Ectodermal cell (in vitro differentiated cells): ENCODE measurements around the gene GABRG3.

ENCODE experiments used
- H3K27ac ChIP-seq: 2 replicates; pipeline ENCODE4 v1.7.0; 2013; ENCODE audit warnings: mild to moderate bottlenecking, low read depth, low read length; ENCODE audit not compliant: insufficient read depth, poor library complexity, severe bottlenecking
- H3K27me3 ChIP-seq: 2 replicates; pipeline ENCODE4 v1.7.0; 2013; ENCODE audit warnings: mild to moderate bottlenecking, low read length; ENCODE audit not compliant: insufficient read depth, control insufficient read depth, poor library complexity, severe bottlenecking
- H3K36me3 ChIP-seq: one replicate; pipeline ENCODE4 v1.7.0; 2013; ENCODE audit warnings: low read length; ENCODE audit not compliant: control insufficient read depth, insufficient read depth
- H3K4me1 ChIP-seq: one replicate; pipeline ENCODE4 v1.7.0; 2013; ENCODE audit warnings: low read length; ENCODE audit not compliant: control insufficient read depth, insufficient read depth
- H3K4me3 ChIP-seq: 2 replicates; pipeline ENCODE4 v1.7.0; 2013; ENCODE audit warnings: low read depth, low read length, control low read depth; ENCODE audit not compliant: insufficient read depth
- H3K9me3 ChIP-seq: 2 replicates; pipeline ENCODE4 v1.7.0; 2013; ENCODE audit warnings: mild to moderate bottlenecking, low read length, moderate library complexity; ENCODE audit not compliant: control insufficient read depth
- WGBS, 2 experiments: methylation state at CpG; one replicate each; pipeline ENCODE4 v1.1.7; 2013; ENCODE audit warnings: missing lambda C conversion rate in 2 of 2; 5-methylcytosine and 5-hydroxymethylcytosine counted together

GABRG3 gene

DNA sequence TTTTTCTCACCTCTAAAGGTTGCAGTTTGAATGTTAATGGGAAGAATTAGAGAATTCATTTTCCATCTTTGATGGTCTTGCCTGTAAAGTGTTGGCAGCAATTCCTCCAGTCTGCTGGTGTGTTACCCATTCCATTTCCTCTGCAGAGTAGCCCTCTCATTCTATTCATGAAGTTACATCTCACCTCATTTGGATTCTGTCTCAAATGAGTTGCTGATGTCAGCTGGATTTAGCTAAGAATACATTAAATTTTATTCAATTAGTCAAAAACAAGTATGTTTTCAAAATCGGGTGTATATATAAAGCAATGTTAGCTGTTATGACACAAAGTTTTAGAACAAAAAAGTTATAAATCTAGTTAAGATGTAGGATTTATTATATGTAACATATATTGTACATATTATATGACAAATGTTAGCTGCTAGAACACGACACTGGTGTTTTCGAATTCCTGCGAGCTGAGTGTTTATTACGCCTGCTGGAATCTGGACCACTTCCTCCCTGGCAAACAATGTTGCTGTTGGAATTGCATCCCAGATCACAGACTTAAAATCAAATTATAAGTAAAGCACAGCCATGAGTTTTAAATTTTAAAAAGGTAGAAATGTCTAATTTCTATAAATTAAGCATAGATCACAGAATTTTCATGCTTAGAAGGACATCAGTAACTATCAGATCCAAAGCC lies 611.9 kb downstream of the GABRG3 start:
- Histone ChIP-seq H3K4me1 (no peaks in the 10 kb centered on the region), H3K36me3 (no peaks in the 10 kb centered on the region), H3K9me3 (no peaks in the 10 kb centered on the region), H3K27ac (no peak overlapping the region), H3K27me3 (no peaks in the 10 kb centered on the region), H3K4me3 (no peak overlapping the region)
- WGBS, 2 experiments = 89 to 96% methylated on average over 4 to 5 of the region's 5 CpGs

DNA sequence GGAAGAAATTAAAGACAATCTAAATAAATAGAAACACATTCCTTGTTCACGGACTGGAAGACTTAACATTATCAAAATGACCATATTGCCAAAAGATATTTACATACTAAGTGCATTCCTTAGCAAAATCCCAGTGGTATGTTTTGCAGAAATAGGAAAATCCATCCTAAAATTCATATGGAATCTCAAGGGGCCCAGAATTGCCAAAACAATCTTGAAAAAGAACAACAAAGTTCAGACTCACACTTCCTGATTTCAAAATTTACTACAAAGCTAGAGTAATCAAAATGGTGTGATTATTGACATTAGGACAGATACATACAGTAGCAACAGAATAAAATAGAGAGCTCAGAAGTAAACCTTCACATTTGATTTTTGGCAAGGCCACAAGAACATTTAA lies 612.7 kb downstream of the GABRG3 start:
- Histone ChIP-seq H3K9me3 (no peaks in the 10 kb centered on the region), H3K4me3 (no peak overlapping the region), H3K4me1 (no peaks in the 10 kb centered on the region), H3K27me3 (no peaks in the 10 kb centered on the region), H3K27ac (no peak overlapping the region), H3K36me3 (no peaks in the 10 kb centered on the region)
- 80 to 100% methylated on average over 1 of the region's 1 CpG for WGBS, 2 experiments

DNA sequence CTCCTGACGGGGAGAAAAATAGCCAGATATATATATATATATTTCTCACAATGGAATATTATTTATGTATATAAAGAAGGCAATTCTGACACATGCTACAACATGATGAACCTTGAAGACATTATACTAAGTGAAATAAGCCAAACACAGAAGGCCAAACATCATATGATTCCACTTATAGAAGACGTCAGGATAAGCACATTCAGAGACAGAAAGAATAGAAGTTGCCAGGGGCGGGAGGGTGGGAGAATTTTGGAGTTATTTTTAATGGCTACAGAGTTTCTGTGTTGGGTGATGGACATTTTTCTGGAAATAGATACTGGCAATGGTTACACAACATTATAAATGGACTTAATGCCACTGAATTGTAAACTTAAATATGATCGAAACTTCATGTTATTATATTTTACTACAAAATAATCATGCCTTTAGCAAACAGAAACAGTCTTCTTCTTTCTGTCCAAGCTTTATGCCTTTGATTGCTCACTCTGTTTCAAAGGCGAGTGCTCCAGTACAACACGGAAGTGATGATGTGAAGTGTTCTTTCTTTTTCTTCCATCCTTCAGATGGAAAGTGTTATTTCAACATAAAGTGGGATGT lies 614.2 kb downstream of the GABRG3 start:
- 93 to 95% methylated on average over 5 of the region's 6 CpGs for WGBS, 2 experiments
- H3K9me3 ChIP-seq = no peaks in the 10 kb centered on the region

DNA sequence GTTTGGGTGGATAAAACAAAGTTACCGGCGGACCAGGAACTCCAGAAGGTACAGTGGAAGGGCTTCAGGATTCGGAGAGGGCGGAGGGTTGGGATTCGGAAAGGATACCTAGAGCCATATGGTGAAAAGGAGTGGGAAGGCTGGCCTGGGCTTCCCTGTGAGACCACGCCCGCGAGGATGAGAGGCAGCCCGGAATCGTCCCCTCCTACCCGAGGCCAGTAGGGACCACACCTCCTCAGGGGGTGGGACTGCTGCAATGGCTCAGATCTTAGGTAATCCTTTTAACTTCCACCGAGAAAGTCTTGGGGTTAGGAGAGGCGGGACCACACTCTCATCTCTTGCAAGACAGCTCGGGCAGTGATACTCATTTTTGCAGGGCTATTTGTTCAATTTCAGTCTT lies 616.8 kb downstream of the GABRG3 start:
- Histone ChIP-seq H3K9me3 (no peaks in the 10 kb centered on the region), H3K27me3 (no peaks in the 10 kb centered on the region), H3K27ac (no peak overlapping the region), H3K4me3 (no peak overlapping the region), H3K4me1 (no peaks in the 10 kb centered on the region), H3K36me3 (no peaks in the 10 kb centered on the region)
- 36 to 43% methylated on average over 14 of the region's 14 CpGs for WGBS, 2 experiments

More for the DNA sequence above, 614.2 kb downstream of the GABRG3 start:
- H3K4me1 ChIP-seq = no peaks in the 10 kb centered on the region
- H3K36me3 ChIP-seq = no peaks in the 10 kb centered on the region
- H3K27me3 ChIP-seq = no peaks in the 10 kb centered on the region
- no peak overlapping the region for H3K27ac ChIP-seq
- H3K4me3 ChIP-seq = no peak overlapping the region

DNA sequence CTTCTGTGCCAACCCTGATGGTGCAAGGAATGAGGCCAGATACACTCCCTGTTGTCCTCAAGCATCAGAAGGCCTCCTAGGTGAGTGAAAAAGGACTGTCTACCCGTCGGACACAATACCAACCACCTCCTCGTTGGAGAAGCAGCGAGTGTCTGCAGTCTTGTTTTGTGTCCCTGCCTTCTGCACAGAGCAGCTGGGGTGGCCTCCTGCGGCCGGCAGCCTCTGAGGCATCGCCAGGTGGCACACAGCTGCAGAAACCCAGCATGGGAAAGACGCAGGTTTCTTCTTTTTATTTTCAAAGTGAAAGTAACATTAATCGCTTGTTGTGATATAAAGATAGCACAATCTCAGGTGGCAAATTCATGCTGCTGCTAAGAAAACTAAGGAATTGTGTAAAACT lies 618.3 kb downstream of the GABRG3 start:
- 84 to 90% methylated on average over 9 of the region's 9 CpGs for WGBS, 2 experiments
- H3K4me3 ChIP-seq = no peak overlapping the region
- no peaks in the 10 kb centered on the region for H3K4me1 ChIP-seq
- no peaks in the 10 kb centered on the region for H3K36me3 ChIP-seq
- H3K9me3 ChIP-seq = no peaks in the 10 kb centered on the region
- H3K27me3 ChIP-seq = no peaks in the 10 kb centered on the region
- no peak overlapping the region for H3K27ac ChIP-seq

DNA sequence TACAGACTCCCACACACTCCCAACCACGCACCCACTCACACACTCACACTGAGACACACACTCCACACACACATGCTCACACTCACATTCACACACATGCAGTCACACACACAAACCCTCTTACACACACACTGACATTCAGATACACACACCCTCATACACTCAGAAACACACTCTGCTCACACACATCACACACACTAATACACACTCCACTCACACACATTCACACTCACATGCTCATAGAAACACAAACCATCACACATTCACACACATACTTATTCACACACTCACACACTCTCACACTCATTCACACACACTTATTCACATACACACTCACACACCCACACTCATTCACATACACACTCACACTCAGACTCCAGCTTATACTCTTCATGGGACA lies 618.8 kb downstream of the GABRG3 start:
- Histone ChIP-seq H3K4me1 (no peaks in the 10 kb centered on the region), H3K27ac (no peak overlapping the region), H3K27me3 (no peaks in the 10 kb centered on the region), H3K4me3 (no peak overlapping the region), H3K36me3 (no peaks in the 10 kb centered on the region), H3K9me3 (no peaks in the 10 kb centered on the region)
- WGBS, 2 experiments = 88 to 95% methylated on average over 1 of the region's 1 CpG
